GM12878 (cell line): ENCODE data around the gene HNRNPA1. TPM values are rescaled to one million over a fixed set of nuclear protein-coding genes. Genes with fewer than 3 reads are reported as not detected.

Experiments
- ATAC-seq: fragments of 200-7000 bp; cut with Tn5 transposase; 3 replicates; pipeline ENCODE4 v1.9.1; 2020; ENCODE audit warnings: mild to moderate bottlenecking, moderate library complexity
- BruUV-seq: library from RNA; stranded (reverse); fragments of 400-500 nt; replicated peaks from 2 replicates; lab custom pipeline; 2021; lab: Mats Ljungman, UMichigan
- CTCF ChIA-PET: fragments of 300-600 bp; sonication (Branson Sonifier 250); formaldehyde crosslinking; extraction: SDS; loops from one replicate; lab custom pipeline; 2021; ENCODE audit warnings: inconsistent platforms; lab: Yijun Ruan, JAX
- POLR2A ChIA-PET: fragments of 350-600 bp; formaldehyde crosslinking; extraction: SDS; loops from one replicate; lab custom pipeline; 2021; ENCODE audit warnings: inconsistent platforms; lab: Charles Lee
- RAD21 ChIA-PET: fragments of 300-600 bp; sonication (Branson Sonifier 250); formaldehyde crosslinking; loops from one replicate; lab custom pipeline; 2023; ENCODE audit warnings: antibody characterized with exemption; ENCODE audit not compliant: unreplicated experiment; lab: Charles Lee
- SMC1A ChIA-PET: fragments of 300-600 bp; sonication (Branson Sonifier 250); formaldehyde crosslinking; loops from one replicate; lab custom pipeline; 2023; ENCODE audit not compliant: unreplicated experiment, uncharacterized antibody; lab: Charles Lee
- DNase-seq: peaks from one replicate; pipeline ENCODE4 v3.0.0-alpha.2; 2011; ENCODE audit warnings: low read depth, low spot score
- FAIRE-seq: peaks from 3 replicates; lab custom pipeline; 2011; peaks lifted over from hg19 to GRCh38; lab: Jason Lieb, UNC
- H2AFZ ChIP-seq: 2 replicates; pipeline ENCODE4 v1.6.0; 2011; ENCODE audit warnings: low read depth, low read length, control low read depth; ENCODE audit not compliant: control insufficient read depth
- H3K27ac ChIP-seq: 2 replicates; pipeline ENCODE4 v1.5.1; 2011; ENCODE audit warnings: control low read depth; ENCODE audit not compliant: control insufficient read depth, insufficient read depth
- H3K27me3 ChIP-seq, 2 experiments: replicated peaks in 1 of 2; 2 replicates each; pipeline versions ENCODE4 v1.6.0 to v1.6.1; 2011; ENCODE audit warnings: low read length in 1 of 2; ENCODE audit not compliant: control insufficient read depth in 2 of 2, insufficient read depth in 2 of 2
- H3K36me3 ChIP-seq, 2 experiments: 2 replicates each; pipeline ENCODE4 v1.5.1; 2011; ENCODE audit warnings: low read length in 1 of 2; ENCODE audit not compliant: control insufficient read depth in 2 of 2, insufficient read depth in 2 of 2
- H3K4me1 ChIP-seq: 2 replicates; pipeline ENCODE4 v1.6.1; 2011; ENCODE audit warnings: mild to moderate bottlenecking, low read length, moderate library complexity, mixed read lengths; ENCODE audit not compliant: control insufficient read depth, insufficient read depth
- H3K4me2 ChIP-seq: 2 replicates; pipeline ENCODE4 v1.6.0; 2011; ENCODE audit warnings: control low read depth; ENCODE audit not compliant: control insufficient read depth, insufficient read depth
- H3K4me3 ChIP-seq: fragments of 200-600 bp; sonication (generic); 2 replicates; pipeline ENCODE4 v1.5.1; 2016
- H3K79me2 ChIP-seq: 2 replicates; pipeline ENCODE4 v1.6.0; 2011; ENCODE audit warnings: low read length; ENCODE audit not compliant: control insufficient read depth, insufficient read depth
- H3K9ac ChIP-seq: 2 replicates; pipeline ENCODE4 v1.8.0; 2011; ENCODE audit warnings: low read length, control low read depth, mixed read lengths; ENCODE audit not compliant: control insufficient read depth, insufficient read depth
- H3K9me3 ChIP-seq: replicated peaks from 3 replicates; pipeline ENCODE4 v1.5.1; 2011; ENCODE audit warnings: mild to moderate bottlenecking, low read length; ENCODE audit not compliant: control insufficient read depth, insufficient read depth
- H4K20me1 ChIP-seq: 2 replicates; pipeline ENCODE4 v1.6.0; 2011; ENCODE audit not compliant: control insufficient read depth, insufficient read depth
- ATF7 ChIP-seq: fragments of 450-650 bp; IDR thresholded peaks from 2 replicates; pipeline ENCODE4 v1.6.1; 2016; ENCODE audit warnings: low read depth, mild to moderate bottlenecking
- CEBPB ChIP-seq, 2 experiments: fragments of 150-350 bp in 1 of 2; IDR thresholded peaks; 2 replicates each; pipeline ENCODE4 v1.6.1; 2012 to 2014; ENCODE audit warnings: low read depth in 2 of 2, low read length in 2 of 2, borderline replicate concordance in 1 of 2, inconsistent platforms in 1 of 2
- GATAD2B ChIP-seq: fragments of 450-650 bp; conservative IDR thresholded peaks from 2 replicates; pipeline ENCODE4 v1.6.1; 2017; ENCODE audit warnings: low read depth, mild to moderate bottlenecking, moderate library complexity
- IRF3 ChIP-seq: fragments of 450-650 bp; IDR thresholded peaks from 2 replicates; pipeline ENCODE4 v1.6.1; 2014; ENCODE audit warnings: mild to moderate bottlenecking
- IRF5 ChIP-seq: fragments of 450-650 bp; IDR thresholded peaks from 2 replicates; pipeline ENCODE4 v1.6.1; 2017; ENCODE audit warnings: borderline replicate concordance
- MYC ChIP-seq: IDR thresholded peaks from 2 replicates; pipeline ENCODE4 v1.6.1; 2011; ENCODE audit warnings: mild to moderate bottlenecking, low read length, moderate library complexity, inconsistent platforms; ENCODE audit not compliant: insufficient read depth, insufficient replicate concordance, insufficient read length, severe bottlenecking
- NR2C2 ChIP-seq: IDR thresholded peaks from 2 replicates; pipeline ENCODE4 v1.6.1; 2011; ENCODE audit warnings: borderline replicate concordance, low read depth; ENCODE audit not compliant: control insufficient read depth, insufficient read length
- RAD51 ChIP-seq: fragments of 450-650 bp; IDR thresholded peaks from 2 replicates; pipeline ENCODE4 v1.6.1; 2016; ENCODE audit warnings: moderate library complexity, mild to moderate bottlenecking, inconsistent platforms
- TARDBP ChIP-seq: IDR thresholded peaks from 2 replicates; pipeline ENCODE4 v1.6.1; 2016; ENCODE audit warnings: borderline replicate concordance
- YY1 ChIP-seq: IDR thresholded peaks from 2 replicates; pipeline ENCODE4 v1.6.1; 2011; ENCODE audit warnings: low read depth, mild to moderate bottlenecking, low read length
- WGBS: methylation state at CpG from one replicate; pipeline ENCODE4 v1.1.6; 2016; ENCODE audit warnings: low lambda C conversion rate; ENCODE audit not compliant: insufficient replicate concordance, insufficient coverage; ENCODE audit errors: missing lambda C conversion rate; 5-methylcytosine and 5-hydroxymethylcytosine counted together
- in situ Hi-C: fragments of 300-500 bp; cut with MboI; formaldehyde crosslinking; loops from 9 replicates; pipeline ENCODE4 v1.14.3; 2018; ENCODE audit warnings: mixed read lengths
- intact Hi-C: fragments of 100-400 bp; cut with micrococcal nuclease; formaldehyde crosslinking; loops from one replicate; pipeline ENCODE4 v1.14.2; 2022; ENCODE audit not compliant: unreplicated experiment
- polyA plus RNA-seq, 11 experiments: library from polyadenylated mRNA; depleted of rRNA in 4 of 11; unstranded in 6 of 11; stranded (reverse) in 5 of 11; fragments of >200 nt; fragmentation: Nextera tagmentation in 4 of 11; fragmentation: Illumina TruSeq in 1 of 11; extraction: Ambion mirVana in 4 of 11; extraction: Trizol in 1 of 11; gene quantifications; 1 replicate in 1 of 11; 2 replicates in 10 of 11; pipeline versions ENCODE4 v1.2.1 to v1.2.3, GENCODE V29; 2011 to 2016; ENCODE audit warnings: inconsistent platforms in 2 of 11, missing spikeins in 2 of 11, low read depth in 1 of 11
- total RNA-seq, 4 experiments: library from RNA; depleted of rRNA in 3 of 4; stranded (reverse); fragments of >200 nt in 3 of 4; fragmentation: Illumina TruSeq in 1 of 4; extraction: Trizol in 1 of 4; gene quantifications; 2 replicates each; pipeline versions ENCODE4 v1.2.1 to v1.2.3, GENCODE V29; 2013 to 2021
- TF ChIP-seq, protein P1 (sequence below): fragments of 450-650 bp; conservative IDR thresholded peaks from 2 replicates; pipeline ENCODE4 v1.6.1; 2017; ENCODE audit warnings: mild to moderate bottlenecking, moderate library complexity

The HNRNPA1 gene
- total and polyA plus RNA-seq, 10 of the 15 experiments (the other 5 are each of a cell fraction or from before 2014, with no cell fraction given) = 630 to 2,342 (median 1,407) TPM

- TF ChIP-seq RAD51 (no peak), CEBPB (IDR thresholded peaks at IDR 0.05; ENCODE audit: borderline replicate concordance in 1 of 2, low read depth in 2 of 2, low read length in 2 of 2) (no peak), IRF5 (no peak), YY1 (no peak)
These were observed 40.8 kb downstream of the HNRNPA1 start (continued) for GRCh38 chr12:54321363-54321762.

- BruUV-seq = no TSS peak
- H2AFZ ChIP-seq = peak within 1 kb of the TSS; percentile 100
- DNase-seq (peak; percentile 99), ATAC-seq (peak; percentile 99), FAIRE-seq (peak; percentile 95)
- H3K79me2 ChIP-seq = peaks cover 15% of the 10 kb centered on the region
- no peaks in the 10 kb centered on the region for H3K9me3 ChIP-seq
- RAD21 ChIA-PET = interaction anchor here (0.6 to 1.9 kb wide), 36 partner anchors 10 to 173 kb away, joined by 3 to 24 read pairs (median 4); partner anchors contain the start of genes CBX5, HNRNPA1, NCKAP1L and ZNF385A
- H4K20me1 ChIP-seq = no peaks in the 10 kb centered on the region
- H3K4me1 ChIP-seq = no peaks in the 10 kb centered on the region; the same call in 1 of the 2 replicates
- 0 out of 4 replicates have a peak, but pooled peaks cover 0 to 5% of the 10 kb centered on the region in 2 experiments for H3K36me3 ChIP-seq
- in situ Hi-C loops = no loop called here
- POLR2A ChIA-PET = interaction anchor here (0.5 to 2.3 kb wide), 28 partner anchors 9 to 1649 kb away, joined by 3 to 31 read pairs (median 4); partner anchors contain the start of genes HNRNPA1, HOXC4 and RAB5B
- H3K9ac ChIP-seq = peak within 1 kb of the TSS; percentile 90
- intact Hi-C loops = loop anchor here (2.0 kb wide), 1 partner anchor 34 kb away; no protein-coding TSS in a partner anchor
- SMC1A ChIA-PET = interaction anchor here (0.6 to 1.9 kb wide), 25 partner anchors 9 to 302 kb away, joined by 3 to 11 read pairs (median 4); partner anchors contain the start of gene HNRNPA1
- peak within 1 kb of the TSS; percentile 84 for H3K27ac ChIP-seq
- no peaks in the 10 kb centered on the region for H3K27me3 ChIP-seq
- CTCF ChIA-PET = interaction anchor here (0.6 to 5.1 kb wide), 45 partner anchors 11 to 904 kb away, joined by 3 to 80 read pairs (median 6); partner anchors contain the start of genes CBX5, HNRNPA1, NCKAP1L and ZNF385A
- H3K4me2 ChIP-seq = peak within 1 kb of the TSS; percentile 98
- H3K4me3 ChIP-seq = peak within 1 kb of the TSS; percentile 98
- WGBS = 1% methylated on average over 34 of the region's 34 CpGs
- TF ChIP-seq TARDBP = no peak
- no peak for TF ChIP-seq NR2C2
- TF ChIP-seq GATAD2B = no peak
- no peak for TF ChIP-seq MYC
- TF ChIP-seq, protein P1, sequence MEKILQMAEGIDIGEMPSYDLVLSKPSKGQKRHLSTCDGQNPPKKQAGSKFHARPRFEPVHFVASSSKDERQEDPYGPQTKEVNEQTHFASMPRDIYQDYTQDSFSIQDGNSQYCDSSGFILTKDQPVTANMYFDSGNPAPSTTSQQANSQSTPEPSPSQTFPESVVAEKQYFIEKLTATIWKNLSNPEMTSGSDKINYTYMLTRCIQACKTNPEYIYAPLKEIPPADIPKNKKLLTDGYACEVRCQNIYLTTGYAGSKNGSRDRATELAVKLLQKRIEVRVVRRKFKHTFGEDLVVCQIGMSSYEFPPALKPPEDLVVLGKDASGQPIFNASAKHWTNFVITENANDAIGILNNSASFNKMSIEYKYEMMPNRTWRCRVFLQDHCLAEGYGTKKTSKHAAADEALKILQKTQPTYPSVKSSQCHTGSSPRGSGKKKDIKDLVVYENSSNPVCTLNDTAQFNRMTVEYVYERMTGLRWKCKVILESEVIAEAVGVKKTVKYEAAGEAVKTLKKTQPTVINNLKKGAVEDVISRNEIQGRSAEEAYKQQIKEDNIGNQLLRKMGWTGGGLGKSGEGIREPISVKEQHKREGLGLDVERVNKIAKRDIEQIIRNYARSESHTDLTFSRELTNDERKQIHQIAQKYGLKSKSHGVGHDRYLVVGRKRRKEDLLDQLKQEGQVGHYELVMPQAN = peak; percentile 89
- peak; percentile 90 for TF ChIP-seq IRF3
- peak; percentile 23; the same call in 1 of the 2 replicates for TF ChIP-seq ATF7
These were observed 44.3 kb downstream of the HNRNPA1 start, which contains the start of gene COPZ1 for GRCh38 chr12:54324617-54325441. Gene COPZ1, plus strand, starts transcription at chr12:54325131. Its CDS starts 33 bp downstream, at chr12:54325164.
